SU-DHL-6 (cell line): ENCODE measurements around the gene NTSR1.

Source experiments
- H2AFZ ChIP-seq: fragments of 200-600 bp; sonication (generic); 2 replicates; pipeline ENCODE4 v1.6.1; 2014; ENCODE audit warnings: low read depth, mild to moderate bottlenecking, moderate library complexity, mixed read lengths, antibody characterized with exemption, low read length; ENCODE audit not compliant: severe bottlenecking
- H3F3A ChIP-seq: fragments of 200-600 bp; shearing (Covaris generic); 2 replicates; pipeline ENCODE4 v1.6.0; 2016; ENCODE audit warnings: antibody characterized with exemption, mild to moderate bottlenecking; ENCODE audit not compliant: insufficient read depth
- H3K27ac ChIP-seq: fragments of 200-600 bp; sonication (generic); 2 replicates; pipeline ENCODE4 v1.5.1; 2016; ENCODE audit warnings: low read depth, mild to moderate bottlenecking, low read length, moderate library complexity, mixed read lengths
- H3K27me3 ChIP-seq: fragments of 200-600 bp; sonication (generic), shearing (Covaris generic); 2 replicates; pipeline ENCODE4 v1.6.0; 2014; ENCODE audit warnings: mild to moderate bottlenecking, low read length
- H3K36me3 ChIP-seq: fragments of 200-600 bp; sonication (generic); 2 replicates; pipeline ENCODE4 v1.6.1; 2014; ENCODE audit warnings: mild to moderate bottlenecking, low read length, mixed read lengths
- H3K4me2 ChIP-seq: fragments of 300-600, 200-600 bp; shearing (Covaris generic), sonication (generic); 2 replicates; pipeline ENCODE4 v1.6.0; 2014; ENCODE audit warnings: low read length, low read depth, mild to moderate bottlenecking; ENCODE audit not compliant: poor library complexity, severe bottlenecking
- H3K4me3 ChIP-seq: fragments of 200-600 bp; sonication (generic); 2 replicates; pipeline ENCODE4 v1.5.1; 2014; ENCODE audit warnings: antibody characterized with exemption, low read length, mild to moderate bottlenecking, mixed read lengths; ENCODE audit not compliant: insufficient read depth, poor library complexity, severe bottlenecking
- H3K79me2 ChIP-seq: fragments of 200-600 bp; sonication (generic); 2 replicates; pipeline ENCODE4 v1.6.1; 2014; ENCODE audit warnings: mild to moderate bottlenecking, low read length, moderate library complexity; ENCODE audit not compliant: insufficient read depth
- H3K9ac ChIP-seq: fragments of 200-600 bp; sonication (generic); 2 replicates; pipeline ENCODE4 v1.7.0; 2014; ENCODE audit warnings: mild to moderate bottlenecking, low read length
- H3K9me2 ChIP-seq: fragments of 200-600 bp; sonication (generic); replicated peaks from 2 replicates; pipeline ENCODE4 v1.6.1; 2014; ENCODE audit warnings: low read length; ENCODE audit not compliant: insufficient read depth
- H3K9me3 ChIP-seq: fragments of 200-600 bp; sonication (generic); 2 replicates; pipeline ENCODE4 v1.6.1; 2014; ENCODE audit warnings: low read length, mixed read lengths; ENCODE audit not compliant: insufficient read depth
- H4K20me1 ChIP-seq: fragments of 200-600 bp; sonication (generic); 2 replicates; pipeline ENCODE4 v1.6.1; 2014; ENCODE audit warnings: low read depth, mild to moderate bottlenecking, antibody characterized with exemption, low read length, moderate library complexity, mixed read lengths
- EZH2phosphoT487 ChIP-seq: fragments of 200-600 bp; sonication (generic), shearing (Covaris generic); conservative IDR thresholded peaks from 2 replicates; pipeline ENCODE4 v1.6.1; 2018; ENCODE audit warnings: mild to moderate bottlenecking, antibody characterized with exemption, low read length, moderate library complexity, mixed read lengths
- TF ChIP-seq, protein P1 (sequence below): fragments of 200-600 bp; sonication (generic); IDR thresholded peaks from one replicate; pipeline ENCODE4 v1.5.1; 2017; ENCODE audit warnings: antibody characterized with exemption, mild to moderate bottlenecking, low read length, moderate library complexity; ENCODE audit not compliant: insufficient read depth, poor library complexity, severe bottlenecking

The NTSR1 gene

DNA sequence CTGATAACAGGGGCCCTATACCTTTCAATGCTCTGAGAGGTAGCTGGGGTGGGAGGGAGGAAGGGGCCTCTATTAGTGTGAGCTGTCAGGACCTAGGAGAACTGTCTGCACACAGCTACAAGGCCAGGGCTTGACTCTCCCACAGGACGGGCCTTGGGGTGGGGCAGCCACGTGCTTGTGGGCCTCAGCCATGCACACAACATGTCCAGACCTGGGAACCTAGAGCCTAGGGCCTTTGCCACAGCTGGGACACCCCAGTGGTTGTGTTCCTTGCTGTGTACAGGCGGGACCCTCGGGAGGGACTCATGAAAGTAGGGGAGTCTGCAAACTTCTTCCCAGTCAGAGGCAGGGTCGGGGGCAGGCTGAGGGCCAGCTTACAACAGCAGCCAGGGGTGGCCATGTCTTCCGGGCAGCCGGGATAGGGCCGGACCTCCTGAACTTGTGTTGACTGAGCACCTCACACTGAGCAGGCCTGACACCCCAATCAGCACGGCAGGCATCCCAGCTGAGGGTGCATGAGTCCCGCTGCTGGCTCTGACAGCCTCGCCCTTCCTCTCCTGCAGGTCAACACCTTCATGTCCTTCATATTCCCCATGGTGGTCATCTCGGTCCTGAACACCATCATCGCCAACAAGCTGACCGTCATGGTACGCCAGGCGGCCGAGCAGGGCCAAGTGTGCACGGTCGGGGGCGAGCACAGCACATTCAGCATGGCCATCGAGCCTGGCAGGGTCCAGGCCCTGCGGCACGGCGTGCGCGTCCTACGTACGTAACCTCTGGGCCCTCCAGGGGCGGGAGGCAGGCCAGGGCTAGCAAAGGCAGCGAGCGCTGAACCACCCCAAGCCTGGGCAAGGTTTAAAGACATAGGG, 45.7 kb downstream of the NTSR1 start:
- Histone ChIP-seq H3K27me3 (no peaks in the 10 kb centered on the region), H3K9me3 (no peaks in the 10 kb centered on the region), H3K9ac (no peak overlapping the region), H3K36me3 (no peaks in the 10 kb centered on the region), H3F3A (no peaks in the 10 kb centered on the region), H3K27ac (no peak overlapping the region), H3K79me2 (no peaks in the 10 kb centered on the region), H3K9me2 (no peaks in the 10 kb centered on the region), H4K20me1 (no peaks in the 10 kb centered on the region), H3K4me3 (no peak overlapping the region), H3K4me2 (no peak overlapping the region), H2AFZ (no peak overlapping the region)
- TF ChIP-seq EZH2phosphoT487: no peak
- TF ChIP-seq, protein P1, sequence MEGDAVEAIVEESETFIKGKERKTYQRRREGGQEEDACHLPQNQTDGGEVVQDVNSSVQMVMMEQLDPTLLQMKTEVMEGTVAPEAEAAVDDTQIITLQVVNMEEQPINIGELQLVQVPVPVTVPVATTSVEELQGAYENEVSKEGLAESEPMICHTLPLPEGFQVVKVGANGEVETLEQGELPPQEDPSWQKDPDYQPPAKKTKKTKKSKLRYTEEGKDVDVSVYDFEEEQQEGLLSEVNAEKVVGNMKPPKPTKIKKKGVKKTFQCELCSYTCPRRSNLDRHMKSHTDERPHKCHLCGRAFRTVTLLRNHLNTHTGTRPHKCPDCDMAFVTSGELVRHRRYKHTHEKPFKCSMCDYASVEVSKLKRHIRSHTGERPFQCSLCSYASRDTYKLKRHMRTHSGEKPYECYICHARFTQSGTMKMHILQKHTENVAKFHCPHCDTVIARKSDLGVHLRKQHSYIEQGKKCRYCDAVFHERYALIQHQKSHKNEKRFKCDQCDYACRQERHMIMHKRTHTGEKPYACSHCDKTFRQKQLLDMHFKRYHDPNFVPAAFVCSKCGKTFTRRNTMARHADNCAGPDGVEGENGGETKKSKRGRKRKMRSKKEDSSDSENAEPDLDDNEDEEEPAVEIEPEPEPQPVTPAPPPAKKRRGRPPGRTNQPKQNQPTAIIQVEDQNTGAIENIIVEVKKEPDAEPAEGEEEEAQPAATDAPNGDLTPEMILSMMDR: no peak

DNA sequence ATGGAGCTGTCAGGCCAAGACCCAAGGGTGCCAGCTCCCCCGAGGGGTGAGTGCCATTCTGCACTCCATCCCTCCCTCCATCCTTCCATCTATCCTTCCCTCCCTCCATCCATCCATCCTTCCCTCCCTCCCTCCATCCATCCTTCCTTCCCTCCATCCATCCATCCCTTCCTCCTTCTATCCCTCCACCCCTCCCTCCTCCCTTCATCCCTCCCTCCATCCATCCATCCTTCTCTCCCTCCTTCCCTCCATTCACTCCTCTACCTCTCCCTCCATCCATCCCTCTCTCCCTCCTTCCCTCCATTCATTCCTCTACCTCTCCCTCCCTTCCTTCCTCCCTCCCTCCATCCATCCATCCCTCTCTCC, 46.3 kb downstream of the NTSR1 start:
- Histone ChIP-seq H3K4me3 (no peak overlapping the region), H3K27me3 (no peaks in the 10 kb centered on the region), H3K9ac (no peak overlapping the region), H3K4me2 (no peak overlapping the region), H3K27ac (no peak overlapping the region), H2AFZ (no peak overlapping the region), H4K20me1 (no peaks in the 10 kb centered on the region), H3F3A (no peaks in the 10 kb centered on the region), H3K9me3 (no peaks in the 10 kb centered on the region), H3K79me2 (no peaks in the 10 kb centered on the region), H3K9me2 (no peaks in the 10 kb centered on the region), H3K36me3 (no peaks in the 10 kb centered on the region)
- TF ChIP-seq, protein P1: no peak
- no peak for TF ChIP-seq EZH2phosphoT487

DNA sequence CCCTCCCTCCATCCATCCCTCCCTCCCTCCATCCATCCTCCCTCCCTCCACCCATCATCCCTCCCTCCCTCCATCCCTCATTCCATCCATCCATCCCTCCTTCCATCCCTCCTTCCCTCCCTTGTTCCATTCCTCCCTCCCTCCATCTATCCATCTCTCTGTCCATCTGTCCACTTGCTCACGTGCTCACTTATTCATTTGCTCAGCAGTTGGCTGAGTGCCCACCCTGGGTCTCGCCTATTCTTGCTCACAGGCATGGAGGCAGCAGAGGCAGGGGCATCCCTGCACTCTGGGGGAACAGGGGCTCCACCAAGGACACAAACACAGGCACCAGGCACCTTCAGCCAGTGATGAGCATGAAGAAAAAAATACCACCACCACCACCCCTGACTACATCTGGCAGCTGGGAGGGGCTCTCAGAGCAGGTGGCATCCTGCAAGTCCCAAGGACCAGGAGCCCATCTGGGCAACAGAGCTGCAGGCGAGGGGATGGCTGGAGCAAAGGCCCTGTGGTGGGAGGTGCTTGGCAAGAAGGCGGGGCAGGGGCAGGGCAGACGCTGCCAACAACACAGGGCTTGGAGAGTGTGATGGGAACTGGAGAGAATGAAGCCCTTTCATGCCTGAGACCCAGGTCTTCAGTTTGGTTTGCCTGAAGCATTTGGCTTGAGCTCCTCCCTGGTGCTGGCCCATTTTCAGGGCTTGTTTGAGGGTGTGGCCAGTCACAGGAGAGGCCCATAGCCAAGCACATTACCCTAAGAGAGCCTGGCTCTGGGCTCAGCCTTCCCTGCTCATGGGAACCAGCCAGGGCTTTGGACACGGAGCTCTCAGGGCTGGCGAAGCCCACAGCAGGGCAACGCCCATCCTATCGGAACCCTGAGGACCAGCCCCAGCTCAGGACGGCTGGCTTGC, 47.4 kb downstream of the NTSR1 start:
- H3K27ac ChIP-seq: no peak overlapping the region
- no peaks in the 10 kb centered on the region for H3K9me2 ChIP-seq
- TF ChIP-seq, protein P1: no peak
- TF ChIP-seq EZH2phosphoT487: no peak
- no peak overlapping the region for H2AFZ ChIP-seq
- no peaks in the 10 kb centered on the region for H3K27me3 ChIP-seq
- no peak overlapping the region for H3K9ac ChIP-seq
- H3K79me2 ChIP-seq: no peaks in the 10 kb centered on the region
- H3K9me3 ChIP-seq: no peaks in the 10 kb centered on the region
- H3K4me3 ChIP-seq: no peak overlapping the region
- no peaks in the 10 kb centered on the region for H4K20me1 ChIP-seq
- no peak overlapping the region for H3K4me2 ChIP-seq
- H3F3A ChIP-seq: no peaks in the 10 kb centered on the region
- H3K36me3 ChIP-seq: no peaks in the 10 kb centered on the region
